Osteocyte (in vitro differentiated cells): ENCODE data around the gene MLLT11. TPM values are rescaled to one million over a fixed set of nuclear protein-coding genes. Genes with fewer than 3 reads are reported as not detected.
A peak's percentile ranks its signal among the peaks of the same experiment; 100 is the strongest.

Experiments used
- DNase-seq: peaks from one replicate; pipeline ENCODE4 v3.0.0; 2021; ENCODE audit warnings: mixed read lengths; ENCODE audit not compliant: unreplicated experiment; ENCODE audit errors: extremely low spot score
- H3K27ac Mint-ChIP-seq: one replicate; pipeline ENCODE4 v1.8.0; 2021; ENCODE audit warnings: mild to moderate bottlenecking, mixed read lengths; ENCODE audit not compliant: unreplicated experiment
- H3K27me3 Mint-ChIP-seq: one replicate; pipeline ENCODE4 v1.8.0; 2021; ENCODE audit warnings: mixed read lengths; ENCODE audit not compliant: unreplicated experiment
- H3K36me3 Mint-ChIP-seq: one replicate; pipeline ENCODE4 v1.8.0; 2021; ENCODE audit warnings: mixed read lengths; ENCODE audit not compliant: unreplicated experiment
- H3K4me1 Mint-ChIP-seq: one replicate; pipeline ENCODE4 v1.8.0; 2021; ENCODE audit warnings: mixed read lengths; ENCODE audit not compliant: unreplicated experiment
- H3K4me3 Mint-ChIP-seq: one replicate; pipeline ENCODE4 v1.8.0; 2021; ENCODE audit warnings: mild to moderate bottlenecking, moderate library complexity, mixed read lengths; ENCODE audit not compliant: unreplicated experiment
- H3K9me3 Mint-ChIP-seq: one replicate; pipeline ENCODE4 v1.8.0; 2021; ENCODE audit warnings: mixed read lengths; ENCODE audit not compliant: unreplicated experiment
- CTCF ChIP-seq: fragments of 200-600 bp; sonication (generic); IDR thresholded peaks from 2 replicates; pipeline ENCODE4 v1.5.0; 2021; ENCODE audit warnings: antibody characterized with exemption, mild to moderate bottlenecking, moderate library complexity
- total RNA-seq: library from RNA; stranded (reverse); gene quantifications from 2 replicates; pipeline ENCODE4 v1.2.1, GENCODE V29; 2021

The MLLT11 gene
- total RNA-seq, 1 donor from 2014 or later = 22.1 TPM

GRCh38 chr1:151037032-151037431 is 23.2 kb upstream of the MLLT11 start:
- Mint-ChIP-seq H3K36me3 (peaks cover 24% of the 10 kb centered on the region), H3K27me3 (no peaks in the 10 kb centered on the region), H3K4me1 (no peaks in the 10 kb centered on the region), H3K4me3 (no peak overlapping the region), H3K9me3 (no peaks in the 10 kb centered on the region), H3K27ac (no peak overlapping the region)
- no peak for DNase-seq
- TF ChIP-seq CTCF = no peak

GRCh38 chr1:151039521-151039920 is 20.7 kb upstream of the MLLT11 start:
- Mint-ChIP-seq H3K36me3 (peaks cover 16% of the 10 kb centered on the region), H3K27ac (no peak overlapping the region), H3K9me3 (no peaks in the 10 kb centered on the region), H3K4me3 (no peak overlapping the region), H3K27me3 (no peaks in the 10 kb centered on the region), H3K4me1 (no peaks in the 10 kb centered on the region)
- no peak for TF ChIP-seq CTCF
- no peak for DNase-seq

- no peak for TF ChIP-seq CTCF
- DNase-seq = no peak
- Mint-ChIP-seq H3K4me3 (no peak overlapping the region), H3K4me1 (peaks cover 5% of the 10 kb centered on the region), H3K27me3 (no peaks in the 10 kb centered on the region), H3K27ac (no peak overlapping the region), H3K36me3 (peaks cover 7% of the 10 kb centered on the region), H3K9me3 (no peaks in the 10 kb centered on the region)
These were observed 17.0 kb upstream of the MLLT11 start for GRCh38 chr1:151043163-151043562.

GRCh38 chr1:151047591-151047924 is 12.6 kb upstream of the MLLT11 start, which contains the start of gene C1orf56:
Gene C1orf56 (plus strand): TSS chr1:151047751. CDS start chr1:151047848, 97 bp downstream.
- DNase-seq = peak; percentile 89
- Mint-ChIP-seq H3K4me1 (peaks cover 20% of the 10 kb centered on the region), H3K27me3 (no peaks in the 10 kb centered on the region), H3K36me3 (peaks cover 10% of the 10 kb centered on the region), H3K4me3 (peak within 1 kb of the TSS; percentile 99), H3K9me3 (no peaks in the 10 kb centered on the region), H3K27ac (peak within 1 kb of the TSS; percentile 98)
- no peak for TF ChIP-seq CTCF

- no peaks in the 10 kb centered on the region for H3K9me3 Mint-ChIP-seq
- H3K27ac Mint-ChIP-seq = peak overlapping the region; percentile 98
- peaks cover 7% of the 10 kb centered on the region for H3K36me3 Mint-ChIP-seq
- peak; percentile 88 for DNase-seq
- no peaks in the 10 kb centered on the region for H3K27me3 Mint-ChIP-seq
- peak; percentile 65 for TF ChIP-seq CTCF
- H3K4me3 Mint-ChIP-seq = peak overlapping the region; percentile 99
- H3K4me1 Mint-ChIP-seq = peaks cover 20% of the 10 kb centered on the region
These were observed 12.1 kb upstream of the MLLT11 start for GRCh38 chr1:151047925-151048644.
